PC-9 (cell line): ENCODE data around the gene MISP. TPM values are rescaled to one million over a fixed set of nuclear protein-coding genes. Genes with fewer than 3 reads are reported as not detected.

Experiments used
- BruUV-seq: library from RNA; stranded (reverse); fragments of 400-500 nt; replicated peaks from 2 replicates; lab custom pipeline; 2021; lab: Mats Ljungman, UMichigan
- CTCF ChIA-PET: fragments of 300-600 bp; sonication (Branson Sonifier 250); formaldehyde crosslinking; loops from one replicate; lab custom pipeline; 2022; ENCODE audit warnings: antibody characterized with exemption; lab: Charles Lee
- POLR2A ChIA-PET: fragments of 300-600 bp; sonication (Branson Sonifier 250); formaldehyde crosslinking; loops from one replicate; lab custom pipeline; 2022; ENCODE audit warnings: antibody characterized with exemption; ENCODE audit not compliant: unreplicated experiment; lab: Charles Lee
- DNase-seq, 2 experiments: peaks; one replicate each; pipeline versions ENCODE4 v3.0.0 to v3.0.0-alpha.2; 2015 to 2022; ENCODE audit warnings: mixed read lengths in 1 of 2
- H2AFZ ChIP-seq: fragments of 200-600 bp; sonication (generic); 2 replicates; pipeline ENCODE4 v1.8.1; 2017; ENCODE audit warnings: antibody characterized with exemption
- H3F3A ChIP-seq: fragments of 200-600 bp; sonication (generic); 2 replicates; pipeline ENCODE4 v1.8.1; 2017; ENCODE audit warnings: antibody characterized with exemption, mild to moderate bottlenecking, low read depth; ENCODE audit not compliant: insufficient read depth
- H3K27ac ChIP-seq: fragments of 200-600 bp; sonication (generic); 2 replicates; pipeline ENCODE4 v1.6.1; 2016; ENCODE audit warnings: mixed run types
- H3K27me3 ChIP-seq: fragments of 200-600 bp; sonication (generic); 2 replicates; pipeline ENCODE4 v1.6.1; 2016; ENCODE audit warnings: low read depth, mixed run types; ENCODE audit not compliant: insufficient read depth
- H3K36me3 ChIP-seq: fragments of 200-600 bp; sonication (generic); 2 replicates; pipeline ENCODE4 v1.6.1; 2016; ENCODE audit warnings: low read depth, mixed run types
- H3K4me1 ChIP-seq: fragments of 200-600 bp; sonication (generic); replicated peaks from 2 replicates; pipeline ENCODE4 v1.6.1; 2016; ENCODE audit warnings: mixed run types; ENCODE audit not compliant: insufficient read depth
- H3K4me2 ChIP-seq: fragments of 200-600 bp; sonication (generic); 2 replicates; pipeline ENCODE4 v1.6.1; 2017; ENCODE audit warnings: mixed run types
- H3K4me3 ChIP-seq: fragments of 200-600 bp; sonication (generic); 2 replicates; pipeline ENCODE4 v1.6.1; 2016; ENCODE audit warnings: mixed run types
- H3K79me2 ChIP-seq: fragments of 200-600 bp; sonication (generic); 2 replicates; pipeline ENCODE4 v1.6.1; 2017; ENCODE audit warnings: low read depth, mixed run types
- H3K9me2 ChIP-seq: fragments of 200-600 bp; sonication (generic); 2 replicates; pipeline ENCODE4 v1.8.1; 2017; ENCODE audit warnings: mild to moderate bottlenecking; ENCODE audit not compliant: insufficient read depth
- H3K9me3 ChIP-seq: fragments of 200-600 bp; sonication (generic); 2 replicates; pipeline ENCODE4 v1.8.1; 2016; ENCODE audit warnings: low read depth; ENCODE audit not compliant: insufficient read depth
- H4K20me1 ChIP-seq: fragments of 200-600 bp; sonication (generic); 2 replicates; pipeline ENCODE4 v1.8.1; 2017; ENCODE audit not compliant: insufficient read depth
- EZH2 ChIP-seq: fragments of 200-600 bp; sonication (generic); IDR thresholded peaks from 2 replicates; pipeline ENCODE4 v1.8.0; 2017; ENCODE audit warnings: antibody characterized with exemption, low read depth
- intact Hi-C: fragments of 100-400 bp; cut with micrococcal nuclease; formaldehyde crosslinking; loops from one replicate; pipeline ENCODE4 v1.10.0; 2022; ENCODE audit not compliant: unreplicated experiment
- total RNA-seq: library from RNA; stranded (reverse); gene quantifications from 2 replicates; pipeline ENCODE4 v1.2.3, GENCODE V29; 2021
- TF ChIP-seq, protein P1 (sequence below): fragments of 200-600 bp; sonication (generic); conservative IDR thresholded peaks from 2 replicates; pipeline ENCODE4 v1.6.1; 2017; ENCODE audit warnings: mixed run types, antibody characterized with exemption, mild to moderate bottlenecking, moderate library complexity

Gene MISP
- total RNA-seq, 1 experiment from 2014 or later, result 91.6 TPM

DNA sequence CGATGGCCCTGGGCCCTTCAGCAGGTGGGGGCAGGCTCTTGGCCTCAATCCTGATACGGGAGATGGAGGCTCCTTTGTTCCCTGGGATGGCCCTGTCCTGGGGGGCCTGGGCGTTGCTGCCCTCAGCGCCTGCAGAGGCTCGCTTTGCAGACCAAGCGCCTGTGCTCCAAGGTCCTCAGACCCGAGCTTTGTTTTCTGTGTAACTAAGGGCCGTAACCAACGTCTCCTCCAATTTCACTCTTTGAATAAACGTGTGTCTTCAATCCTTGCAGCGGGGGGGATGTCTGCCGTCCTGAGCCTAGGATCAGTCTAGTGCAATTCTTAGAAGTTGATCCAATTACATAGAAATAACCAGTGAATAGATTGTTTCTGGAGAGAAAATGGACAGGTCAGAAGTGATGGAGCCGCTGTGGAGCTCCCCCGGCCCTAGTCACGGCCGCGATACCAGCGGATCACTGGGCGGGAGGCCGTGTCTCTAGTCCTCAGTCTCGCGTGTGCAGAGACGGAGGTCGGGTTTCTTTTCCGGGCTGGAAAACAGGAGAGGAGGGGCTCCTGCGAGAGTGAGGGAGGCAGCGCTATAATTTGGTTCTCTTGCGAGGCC is 51.7 kb downstream of the MISP start:
- intact Hi-C loops, result no loop called here
- BruUV-seq, result no TSS peak
- H3K36me3 ChIP-seq, result peaks cover 33% of the 10 kb centered on the region
- TF ChIP-seq, protein P1, sequence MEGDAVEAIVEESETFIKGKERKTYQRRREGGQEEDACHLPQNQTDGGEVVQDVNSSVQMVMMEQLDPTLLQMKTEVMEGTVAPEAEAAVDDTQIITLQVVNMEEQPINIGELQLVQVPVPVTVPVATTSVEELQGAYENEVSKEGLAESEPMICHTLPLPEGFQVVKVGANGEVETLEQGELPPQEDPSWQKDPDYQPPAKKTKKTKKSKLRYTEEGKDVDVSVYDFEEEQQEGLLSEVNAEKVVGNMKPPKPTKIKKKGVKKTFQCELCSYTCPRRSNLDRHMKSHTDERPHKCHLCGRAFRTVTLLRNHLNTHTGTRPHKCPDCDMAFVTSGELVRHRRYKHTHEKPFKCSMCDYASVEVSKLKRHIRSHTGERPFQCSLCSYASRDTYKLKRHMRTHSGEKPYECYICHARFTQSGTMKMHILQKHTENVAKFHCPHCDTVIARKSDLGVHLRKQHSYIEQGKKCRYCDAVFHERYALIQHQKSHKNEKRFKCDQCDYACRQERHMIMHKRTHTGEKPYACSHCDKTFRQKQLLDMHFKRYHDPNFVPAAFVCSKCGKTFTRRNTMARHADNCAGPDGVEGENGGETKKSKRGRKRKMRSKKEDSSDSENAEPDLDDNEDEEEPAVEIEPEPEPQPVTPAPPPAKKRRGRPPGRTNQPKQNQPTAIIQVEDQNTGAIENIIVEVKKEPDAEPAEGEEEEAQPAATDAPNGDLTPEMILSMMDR, result no peak
- no peak for TF ChIP-seq EZH2
- H3K4me1 ChIP-seq, result peaks cover 23% of the 10 kb centered on the region
- peaks cover 93% of the 10 kb centered on the region for H3K79me2 ChIP-seq
- ChIA-PET CTCF (no interaction called here), POLR2A (no interaction called here)
- no peaks in the 10 kb centered on the region for H3K9me2 ChIP-seq
- H3K27me3 ChIP-seq, result no peaks in the 10 kb centered on the region
- no peak overlapping the region for H3K4me2 ChIP-seq
- H3F3A ChIP-seq, result peaks cover 48% of the 10 kb centered on the region
- no peak for DNase-seq
- no peak overlapping the region for H2AFZ ChIP-seq
- H3K27ac ChIP-seq, result no peak overlapping the region
- peaks cover 96% of the 10 kb centered on the region for H4K20me1 ChIP-seq
- H3K9me3 ChIP-seq, result no peaks in the 10 kb centered on the region
- H3K4me3 ChIP-seq, result no peak overlapping the region

DNA sequence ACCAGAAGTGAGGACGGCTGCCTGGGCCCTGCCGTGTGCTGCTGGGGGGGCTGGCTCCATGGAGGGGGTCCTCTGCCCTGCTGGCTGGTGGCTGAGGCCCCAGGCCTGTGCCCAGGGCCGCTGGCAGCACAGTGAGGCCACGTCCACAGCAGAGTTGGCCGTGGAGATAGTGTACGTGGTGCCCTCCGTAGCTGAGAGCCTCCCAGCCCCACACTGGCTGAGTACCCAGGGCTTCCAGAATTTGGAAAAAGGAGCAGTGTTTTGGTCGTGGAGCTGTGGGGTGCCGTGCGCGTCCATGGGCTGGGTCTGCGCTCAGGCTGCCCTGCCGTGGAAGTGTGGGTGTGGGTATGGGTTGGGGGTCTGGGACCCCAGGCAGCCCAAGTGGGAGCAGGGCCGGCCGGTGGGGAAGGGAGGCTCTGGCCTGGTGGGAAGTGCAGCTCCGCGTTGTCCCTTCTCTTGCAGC is 52.2 kb downstream of the MISP start:
- CTCF ChIA-PET, result no interaction called here
- intact Hi-C loops, result no loop called here
- no peak for TF ChIP-seq EZH2
- TF ChIP-seq, protein P1, result no peak
- Histone ChIP-seq H3K4me2 (no peak overlapping the region), H3K4me3 (no peak overlapping the region), H3K79me2 (peaks cover 95% of the 10 kb centered on the region), H3K27ac (no peak overlapping the region), H3K9me3 (no peaks in the 10 kb centered on the region), H2AFZ (no peak overlapping the region), H4K20me1 (peaks cover 99% of the 10 kb centered on the region), H3K4me1 (peaks cover 23% of the 10 kb centered on the region), H3F3A (peaks cover 53% of the 10 kb centered on the region), H3K9me2 (no peaks in the 10 kb centered on the region), H3K27me3 (no peaks in the 10 kb centered on the region), H3K36me3 (peaks cover 38% of the 10 kb centered on the region)
- POLR2A ChIA-PET, result no interaction called here
- no TSS peak for BruUV-seq
- no peak for DNase-seq

DNA sequence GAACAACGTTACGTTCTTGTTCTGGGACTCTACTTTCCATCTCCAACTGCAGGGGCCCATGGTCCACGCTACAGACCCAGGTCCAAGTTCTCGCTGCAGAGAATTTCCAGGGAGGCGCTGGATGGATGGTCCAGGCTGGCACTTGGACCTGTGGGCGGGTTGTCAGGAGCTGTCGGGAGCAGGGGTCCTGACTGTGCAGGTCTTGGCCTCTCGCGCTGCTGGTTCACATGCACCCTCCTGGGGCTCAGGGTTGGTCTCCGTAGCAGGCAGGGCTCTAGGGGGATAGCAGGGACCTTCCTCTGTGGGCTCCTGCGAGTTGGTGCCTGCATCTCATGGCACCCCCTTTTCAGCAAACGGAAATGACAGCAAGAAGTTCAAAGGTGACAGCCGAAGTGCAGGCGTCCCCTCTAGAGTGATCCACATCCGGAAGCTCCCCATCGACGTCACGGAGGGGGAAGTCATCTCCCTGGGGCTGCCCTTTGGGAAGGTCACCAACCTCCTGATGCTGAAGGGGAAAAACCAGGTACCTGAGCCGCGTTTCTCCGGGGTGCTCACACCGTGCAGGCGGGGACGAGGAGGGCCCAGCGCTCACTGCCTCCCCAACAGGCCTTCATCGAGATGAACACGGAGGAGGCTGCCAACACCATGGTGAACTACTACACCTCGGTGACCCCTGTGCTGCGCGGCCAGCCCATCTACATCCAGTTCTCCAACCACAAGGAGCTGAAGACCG is 52.9 kb downstream of the MISP start:
- no peaks in the 10 kb centered on the region for H3K9me3 ChIP-seq
- H2AFZ ChIP-seq, result no peak overlapping the region
- ChIA-PET POLR2A (no interaction called here), CTCF (no interaction called here)
- peaks cover 94% of the 10 kb centered on the region for H3K79me2 ChIP-seq
- H3K4me1 ChIP-seq, result peaks cover 23% of the 10 kb centered on the region
- peaks cover 38% of the 10 kb centered on the region for H3K36me3 ChIP-seq
- H3K9me2 ChIP-seq, result no peaks in the 10 kb centered on the region
- TF ChIP-seq, protein P1, result no peak
- no peak for TF ChIP-seq EZH2
- no peak for DNase-seq
- peaks cover 51% of the 10 kb centered on the region for H3F3A ChIP-seq
- H3K27me3 ChIP-seq, result no peaks in the 10 kb centered on the region
- BruUV-seq, result no TSS peak
- intact Hi-C loops, result no loop called here
- no peak overlapping the region for H3K27ac ChIP-seq
- H3K4me2 ChIP-seq, result no peak overlapping the region
- peaks cover 99% of the 10 kb centered on the region for H4K20me1 ChIP-seq
- no peak overlapping the region for H3K4me3 ChIP-seq
